GM19452 (cell line): ENCODE data around the gene CASZ1.

Source experiments
- ATAC-seq: cut with Tn5 transposase; IDR thresholded peaks from one replicate; pipeline ENCODE4 v1.9.1; 2021; ENCODE audit not compliant: unreplicated experiment

Gene CASZ1

DNA sequence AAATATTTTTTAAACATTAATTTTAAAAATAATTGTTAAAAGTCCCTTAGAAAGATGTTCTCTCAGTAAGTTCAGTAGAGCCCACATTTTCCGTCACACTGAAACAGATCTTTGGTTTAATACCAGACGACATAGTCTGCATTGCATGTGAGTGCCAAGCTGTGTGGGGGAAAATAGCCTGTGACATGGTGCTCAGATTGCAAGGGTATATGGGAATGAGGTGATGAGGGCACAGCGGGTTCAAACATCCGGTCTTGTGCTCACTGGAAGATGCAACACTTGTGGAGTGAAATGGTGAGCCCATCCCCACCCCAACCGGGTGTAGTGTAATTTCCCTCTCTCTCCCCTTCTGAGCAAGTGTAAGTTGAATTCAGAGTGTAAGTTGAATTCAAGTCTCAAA is 207.4 kb downstream of the CASZ1 start:
- ATAC-seq, result no peak

DNA sequence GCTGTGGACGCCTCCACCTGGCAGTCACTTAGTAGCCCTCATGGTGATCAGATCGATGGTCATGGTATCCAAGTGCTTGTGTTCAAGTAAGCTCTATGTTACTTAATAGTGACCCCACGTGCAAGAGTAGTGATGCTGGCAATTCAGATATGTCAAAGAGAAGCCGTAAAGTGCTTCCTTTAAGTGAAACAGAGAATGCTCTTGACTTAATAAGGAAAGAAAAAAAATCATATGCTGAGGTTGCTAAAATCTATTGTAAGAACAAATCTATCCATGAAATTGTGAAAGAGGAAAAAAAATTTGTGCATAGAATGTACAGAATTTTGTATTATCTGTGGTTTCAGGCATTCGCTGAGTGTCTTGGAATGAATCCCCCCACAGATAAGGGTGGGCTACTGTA is 207.8 kb downstream of the CASZ1 start:
- no peak for ATAC-seq
